GM19238 (cell line): ENCODE results near the gene THTPA.

Experiments
- DNase-seq: peaks from one replicate; pipeline ENCODE4 v3.0.0; 2011; ENCODE audit warnings: low spot score; ENCODE audit not compliant: insufficient read length

The THTPA gene

GRCh38 chr14:23555882-23556699 is at the start of gene THTPA:
THTPA (plus strand) TSS chr14:23556271; CDS start chr14:23556758, 487 bp downstream.
- DNase-seq = peak; percentile 95

GRCh38 chr14:23512156-23512555 is 43.9 kb upstream of the THTPA start:
- DNase-seq = peak; percentile 31

GRCh38 chr14:23513005-23513817 is 42.9 kb upstream of the THTPA start:
- DNase-seq = no peak

- DNase-seq = no peak
Observed at GRCh38 chr14:23513818-23514643, 42.0 kb upstream of the THTPA start.

- no peak for DNase-seq
Observed at GRCh38 chr14:23514644-23514957, 41.5 kb upstream of the THTPA start.

GRCh38 chr14:23517650-23518326 is 38.3 kb upstream of the THTPA start:
- no peak for DNase-seq

GRCh38 chr14:23518709-23519108 is 37.4 kb upstream of the THTPA start:
- DNase-seq = no peak

- DNase-seq = no peak
Observed at GRCh38 chr14:23520899-23521533, 35.1 kb upstream of the THTPA start.

GRCh38 chr14:23521785-23522640 is 34.1 kb upstream of the THTPA start:
- no peak for DNase-seq

- DNase-seq = no peak
Observed at GRCh38 chr14:23522643-23523198, 33.4 kb upstream of the THTPA start.

- no peak for DNase-seq
Observed at GRCh38 chr14:23523229-23524016, 32.6 kb upstream of the THTPA start.

GRCh38 chr14:23524954-23525353 is 31.1 kb upstream of the THTPA start:
- no peak for DNase-seq

GRCh38 chr14:23525611-23526010 is 30.5 kb upstream of the THTPA start:
- no peak for DNase-seq

GRCh38 chr14:23528555-23528954 is 27.5 kb upstream of the THTPA start:
- DNase-seq = no peak

- no peak for DNase-seq
Observed at GRCh38 chr14:23529016-23529415, 27.1 kb upstream of the THTPA start.

- no peak for DNase-seq
Observed at GRCh38 chr14:23530375-23531055, 25.6 kb upstream of the THTPA start.

- DNase-seq = no peak
Observed at GRCh38 chr14:23531391-23531790, 24.7 kb upstream of the THTPA start.

- no peak for DNase-seq
Observed at GRCh38 chr14:23532658-23533057, 23.4 kb upstream of the THTPA start.
